HG02870 (cell line): Measurements from ENCODE around the gene GPRC5B.

Experiments
- ATAC-seq: cut with Tn5 transposase; IDR thresholded peaks from one replicate; pipeline ENCODE4 v1.9.1; 2021; ENCODE audit warnings: mild to moderate bottlenecking, moderate library complexity; ENCODE audit not compliant: unreplicated experiment

The GPRC5B gene

GRCh38 chr16:19898924-19899604 is 14.4 kb upstream of the GPRC5B start:
- no peak for ATAC-seq

- ATAC-seq = no peak
Measured at GRCh38 chr16:19898166-19898565, 13.5 kb upstream of the GPRC5B start.

- no peak for ATAC-seq
Measured at GRCh38 chr16:19896951-19897350, 12.3 kb upstream of the GPRC5B start.

GRCh38 chr16:19894586-19894985 is 9.9 kb upstream of the GPRC5B start:
- no peak for ATAC-seq

- ATAC-seq = no peak
Measured at GRCh38 chr16:19892902-19893301, 8.3 kb upstream of the GPRC5B start.

- no peak for ATAC-seq
Measured at GRCh38 chr16:19890901-19891300, 6.3 kb upstream of the GPRC5B start.

- no peak for ATAC-seq
Measured at GRCh38 chr16:19888834-19889233, 4.2 kb upstream of the GPRC5B start.

- ATAC-seq = no peak
Measured at GRCh38 chr16:19886073-19886941, 1.7 kb upstream of the GPRC5B start.

GRCh38 chr16:19885451-19886072 is 914 bp upstream of the GPRC5B start:
- ATAC-seq = no peak

GRCh38 chr16:19883966-19884485 is 622 bp downstream of the GPRC5B start:
- ATAC-seq = no peak

- no peak for ATAC-seq
Measured at GRCh38 chr16:19883296-19883965, 1.2 kb downstream of the GPRC5B start.

- ATAC-seq = no peak
Measured at GRCh38 chr16:19882646-19883045, 2.0 kb downstream of the GPRC5B start.

- no peak for ATAC-seq
Measured at GRCh38 chr16:19882186-19882585, 2.5 kb downstream of the GPRC5B start.

GRCh38 chr16:19881783-19882182 is 2.9 kb downstream of the GPRC5B start:
- ATAC-seq = no peak

- no peak for ATAC-seq
Measured at GRCh38 chr16:19881028-19881427, 3.6 kb downstream of the GPRC5B start.

GRCh38 chr16:19879241-19879792 is 5.3 kb downstream of the GPRC5B start:
- no peak for ATAC-seq

- no peak for ATAC-seq
Measured at GRCh38 chr16:19878757-19879156, 5.9 kb downstream of the GPRC5B start.

- no peak for ATAC-seq
Measured at GRCh38 chr16:19876501-19877059, 8.1 kb downstream of the GPRC5B start.

GRCh38 chr16:19875900-19876299 is 8.7 kb downstream of the GPRC5B start:
- no peak for ATAC-seq

GRCh38 chr16:19874851-19875546 is 9.6 kb downstream of the GPRC5B start:
- ATAC-seq = no peak
